DOHH2 (cell line): Measurements from ENCODE around the gene EID3.

Experiments
- EZH2phosphoT487 ChIP-seq: fragments of 200-600 bp; sonication (generic); IDR thresholded peaks from 2 replicates; pipeline ENCODE4 v1.6.1; 2017; ENCODE audit warnings: borderline replicate concordance, mild to moderate bottlenecking, antibody characterized with exemption, low read length, moderate library complexity, mixed read lengths
- TF ChIP-seq, protein P1 (sequence below): fragments of 200-600 bp; sonication (generic); IDR thresholded peaks from one replicate; pipeline ENCODE4 v1.5.1; 2014; ENCODE audit warnings: antibody characterized with exemption, mild to moderate bottlenecking, low read depth, low read length; ENCODE audit not compliant: poor library complexity, severe bottlenecking

DNA sequence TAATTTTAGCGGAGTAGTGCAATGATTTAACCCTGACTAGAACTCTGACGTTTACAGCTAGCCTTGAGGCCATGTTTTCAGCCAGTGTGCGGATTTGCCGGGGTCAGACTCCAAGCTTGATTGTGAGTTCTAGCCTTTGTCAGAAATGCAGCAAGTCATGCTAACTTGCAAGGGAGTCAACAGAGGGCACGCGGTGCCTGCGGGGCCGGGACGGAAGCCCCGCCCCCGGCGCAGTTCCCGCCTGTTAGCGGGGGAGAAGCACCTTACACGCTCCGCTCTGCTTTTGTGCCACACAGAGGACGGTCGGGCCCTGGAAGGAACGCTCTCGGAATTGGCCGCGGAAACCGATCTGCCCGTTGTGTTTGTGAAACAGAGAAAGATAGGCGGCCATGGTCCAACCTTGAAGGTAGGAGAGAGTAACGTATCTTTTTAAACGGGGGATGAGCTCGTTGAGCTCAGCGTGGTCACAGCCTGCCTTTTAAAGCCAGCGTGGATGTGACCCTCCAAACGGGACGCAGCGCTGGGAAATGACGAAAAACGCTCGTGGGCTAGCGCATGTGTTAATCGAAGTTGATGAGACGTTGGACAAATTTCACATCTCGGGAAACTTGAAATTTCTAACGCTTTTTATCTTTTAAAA is 14.8 kb upstream of the EID3 start:
- TF ChIP-seq, protein P1, sequence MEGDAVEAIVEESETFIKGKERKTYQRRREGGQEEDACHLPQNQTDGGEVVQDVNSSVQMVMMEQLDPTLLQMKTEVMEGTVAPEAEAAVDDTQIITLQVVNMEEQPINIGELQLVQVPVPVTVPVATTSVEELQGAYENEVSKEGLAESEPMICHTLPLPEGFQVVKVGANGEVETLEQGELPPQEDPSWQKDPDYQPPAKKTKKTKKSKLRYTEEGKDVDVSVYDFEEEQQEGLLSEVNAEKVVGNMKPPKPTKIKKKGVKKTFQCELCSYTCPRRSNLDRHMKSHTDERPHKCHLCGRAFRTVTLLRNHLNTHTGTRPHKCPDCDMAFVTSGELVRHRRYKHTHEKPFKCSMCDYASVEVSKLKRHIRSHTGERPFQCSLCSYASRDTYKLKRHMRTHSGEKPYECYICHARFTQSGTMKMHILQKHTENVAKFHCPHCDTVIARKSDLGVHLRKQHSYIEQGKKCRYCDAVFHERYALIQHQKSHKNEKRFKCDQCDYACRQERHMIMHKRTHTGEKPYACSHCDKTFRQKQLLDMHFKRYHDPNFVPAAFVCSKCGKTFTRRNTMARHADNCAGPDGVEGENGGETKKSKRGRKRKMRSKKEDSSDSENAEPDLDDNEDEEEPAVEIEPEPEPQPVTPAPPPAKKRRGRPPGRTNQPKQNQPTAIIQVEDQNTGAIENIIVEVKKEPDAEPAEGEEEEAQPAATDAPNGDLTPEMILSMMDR: no peak
- TF ChIP-seq EZH2phosphoT487: no peak
